Left ventricle myocardium superior (tissue), 1 donor: ENCODE data around the gene ABCB4. TPM values are rescaled to one million over a fixed set of nuclear protein-coding genes. Genes with fewer than 3 reads are reported as not detected.

ENCODE experiments used
- ATAC-seq: fragments of 200-7000 bp; cut with Tn5 transposase; one replicate; pipeline ENCODE4 v1.9.1; 2020; ENCODE audit warnings: mild to moderate bottlenecking, moderate library complexity
- DNase-seq: peaks from one replicate; pipeline ENCODE4 v3.0.0-alpha.2; 2020
- intact Hi-C: fragments of 100-400 bp; cut with micrococcal nuclease; formaldehyde crosslinking; loops from one replicate; pipeline ENCODE4 v1.11.0; 2022
- total RNA-seq: library from RNA; stranded (reverse); fragmentation: NEBNext Ultra II Directional; extraction: Animal tissue kit (Norgen Biotek cat#: 25700); gene quantifications from one replicate; pipeline ENCODE4 v1.2.1, GENCODE V29; 2021
- donor health status: DM: no; HTN: yes; CAD: no; lungs with severe emphysema.

Gene ABCB4
- total RNA-seq, 1 donor from 2014 or later = 5.7 TPM

GRCh38 chr7:87369216-87369615 lies 106.3 kb downstream of the ABCB4 start:
- intact Hi-C loops = no loop called here
- ATAC-seq (no peak), DNase-seq (no peak)

- intact Hi-C loops = no loop called here
- no peak for ATAC-seq
Measured at GRCh38 chr7:87364246-87364645, 111.2 kb downstream of the ABCB4 start.

DNA sequence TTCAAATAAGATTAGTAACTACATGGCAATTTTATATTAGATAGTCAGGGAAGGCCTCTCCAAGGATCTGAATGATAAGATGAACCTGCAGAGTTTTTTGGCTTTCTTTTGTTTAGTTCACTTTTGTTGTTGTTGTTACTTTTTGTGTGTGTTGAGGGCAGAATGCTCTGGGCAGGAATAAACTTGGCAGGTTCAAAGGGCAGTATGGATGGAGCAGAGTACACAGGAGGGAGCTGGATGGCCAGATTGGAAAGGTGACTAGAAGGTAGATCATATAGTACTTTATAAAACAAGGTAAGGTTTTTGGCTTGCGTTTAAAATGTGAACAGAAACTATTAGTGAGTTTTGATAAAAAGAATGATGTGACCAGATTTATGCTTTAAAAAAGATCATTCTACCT lies 112.1 kb downstream of the ABCB4 start:
- intact Hi-C loops = no loop called here

More at GRCh38 chr7:87364246-87364645, 111.2 kb downstream of the ABCB4 start:
- no peak for DNase-seq

GRCh38 chr7:87361320-87361719 lies 114.2 kb downstream of the ABCB4 start:
- ATAC-seq (no peak), DNase-seq (no peak)
- intact Hi-C loops = no loop called here

More for the DNA sequence above, 112.1 kb downstream of the ABCB4 start:
- DNase-seq (no peak), ATAC-seq (no peak)

DNA sequence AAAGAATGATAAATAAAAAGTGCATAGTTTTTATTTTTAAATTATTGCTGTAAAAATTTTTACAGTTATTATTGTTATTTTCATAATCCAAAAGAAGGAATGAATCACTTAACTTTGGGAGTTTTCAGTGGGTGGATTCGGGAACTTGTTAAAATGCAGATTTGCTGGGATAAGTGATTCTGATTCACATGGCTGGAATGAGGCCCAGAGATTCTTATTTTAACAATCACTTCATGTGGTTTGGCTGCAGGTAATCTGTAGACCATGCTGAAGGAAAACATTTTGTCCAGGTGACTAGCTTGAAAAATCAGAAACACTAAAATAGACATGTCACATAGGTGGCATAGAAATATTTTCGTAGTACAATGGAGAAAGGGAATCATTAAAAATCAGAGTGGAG lies 116.1 kb downstream of the ABCB4 start:
- intact Hi-C loops = no loop called here

DNA sequence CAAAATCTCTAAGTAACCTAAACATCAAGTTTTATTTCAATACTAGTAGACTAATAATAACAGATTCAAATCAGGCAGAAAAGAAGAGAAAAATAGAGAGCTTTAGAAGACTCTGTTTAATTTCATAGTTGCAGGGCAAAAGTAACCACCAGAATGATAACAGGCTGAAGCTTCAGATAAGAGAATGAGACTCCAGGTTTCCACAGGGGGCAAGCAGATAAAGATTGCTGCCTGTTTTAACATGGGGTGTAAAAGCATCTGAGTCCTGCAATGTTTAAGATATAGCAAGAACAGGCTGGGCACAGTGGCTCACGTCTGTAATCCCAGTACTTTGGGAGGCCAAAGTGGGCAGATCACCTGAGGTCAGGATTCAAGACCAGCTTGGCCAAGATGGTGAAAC lies 119.0 kb downstream of the ABCB4 start:
- no peak for ATAC-seq
- intact Hi-C loops = no loop called here
- no peak for DNase-seq

More for the DNA sequence above, 116.1 kb downstream of the ABCB4 start:
- no peak for ATAC-seq
- no peak for DNase-seq

DNA sequence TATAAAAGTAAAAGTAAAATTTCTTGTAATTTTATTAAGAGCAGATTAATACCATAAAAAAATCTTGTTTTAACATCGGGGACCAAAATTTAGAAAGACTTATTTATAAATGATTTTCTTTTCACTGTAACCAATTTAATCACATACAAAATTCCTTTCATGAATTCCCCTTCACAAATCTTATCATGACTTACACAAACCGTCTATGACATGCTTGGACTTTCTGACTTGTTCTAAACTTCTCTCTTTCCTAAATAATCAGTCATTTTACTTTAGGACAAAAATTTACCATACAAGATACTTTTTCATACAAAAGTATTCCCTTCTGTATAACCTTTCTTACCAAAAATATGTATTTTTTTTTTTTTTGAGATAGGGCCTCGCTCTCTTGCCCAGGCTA lies 120.7 kb downstream of the ABCB4 start:
- ATAC-seq (no peak), DNase-seq (no peak)
- intact Hi-C loops = no loop called here

Other genes starting within 250 kb of the ABCB4 start
- gene CROT, start 130.0 kb downstream of the ABCB4 start, total RNA-seq = 8.8 TPM
- 4.8 TPM for gene ABCB1, start 125.2 kb upstream of the ABCB4 start, total RNA-seq
- gene RUNDC3B, start 152.7 kb upstream of the ABCB4 start, total RNA-seq = 2.1 TPM